ENCODE data around the gene LIPH. TPM values are rescaled to one million over a fixed set of nuclear protein-coding genes. Genes with fewer than 3 reads are reported as not detected.

LIPH gene
- total and polyA plus RNA-seq, 12 donors, result 0.07 to 11.2 (median 0.90) TPM; not detected in 1

GRCh38 chr3:185537369-185537970 lies 14.9 kb downstream of the LIPH start:
- Histone ChIP-seq H3K27me3 (no peaks in the 10 kb centered on the region), H3K27ac (no peak overlapping the region), H3K4me1 (replicated peaks in 1 of 2) (no peaks in the 10 kb centered on the region), H3K36me3 (replicated peaks in 1 of 2) (no peaks in the 10 kb centered on the region), H3K4me3 (no peak overlapping the region), H3K9me3 (replicated peaks in 1 of 3) (no peaks in the 10 kb centered on the region)
- WGBS, 4 donors, result 55 to 65% (median 60%) methylated on average over 9 of the region's 9 CpGs
- DNase-seq, result peak in 2 of 7 donors; percentile 30 to 34
- intact Hi-C loops (cut with DNase I), result no loop called here
- TF ChIP-seq, protein P1, sequence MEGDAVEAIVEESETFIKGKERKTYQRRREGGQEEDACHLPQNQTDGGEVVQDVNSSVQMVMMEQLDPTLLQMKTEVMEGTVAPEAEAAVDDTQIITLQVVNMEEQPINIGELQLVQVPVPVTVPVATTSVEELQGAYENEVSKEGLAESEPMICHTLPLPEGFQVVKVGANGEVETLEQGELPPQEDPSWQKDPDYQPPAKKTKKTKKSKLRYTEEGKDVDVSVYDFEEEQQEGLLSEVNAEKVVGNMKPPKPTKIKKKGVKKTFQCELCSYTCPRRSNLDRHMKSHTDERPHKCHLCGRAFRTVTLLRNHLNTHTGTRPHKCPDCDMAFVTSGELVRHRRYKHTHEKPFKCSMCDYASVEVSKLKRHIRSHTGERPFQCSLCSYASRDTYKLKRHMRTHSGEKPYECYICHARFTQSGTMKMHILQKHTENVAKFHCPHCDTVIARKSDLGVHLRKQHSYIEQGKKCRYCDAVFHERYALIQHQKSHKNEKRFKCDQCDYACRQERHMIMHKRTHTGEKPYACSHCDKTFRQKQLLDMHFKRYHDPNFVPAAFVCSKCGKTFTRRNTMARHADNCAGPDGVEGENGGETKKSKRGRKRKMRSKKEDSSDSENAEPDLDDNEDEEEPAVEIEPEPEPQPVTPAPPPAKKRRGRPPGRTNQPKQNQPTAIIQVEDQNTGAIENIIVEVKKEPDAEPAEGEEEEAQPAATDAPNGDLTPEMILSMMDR (IDR thresholded peaks at IDR 0.05), result no peak
- TF ChIP-seq POLR2A (IDR thresholded peaks at IDR 0.05), result no peak

- H3K36me3 ChIP-seq (replicated peaks in 1 of 2), result no peaks in the 10 kb centered on the region
- TF ChIP-seq, protein P1 (IDR thresholded peaks at IDR 0.05), result no peak
- no peak for TF ChIP-seq POLR2A (IDR thresholded peaks at IDR 0.05)
- H3K4me1 ChIP-seq (replicated peaks in 1 of 2), result no peaks in the 10 kb centered on the region
- no peaks in the 10 kb centered on the region for H3K9me3 ChIP-seq (replicated peaks in 1 of 3)
- DNase-seq, result peak in 1 of 7 donors; percentile 19
- no peaks in the 10 kb centered on the region for H3K27me3 ChIP-seq
- 81 to 91% (median 85%) methylated on average over 2 of the region's 2 CpGs for WGBS, 4 donors
- intact Hi-C loops (cut with DNase I), result no loop called here
- H3K4me3 ChIP-seq, result no peak overlapping the region
- no peak overlapping the region for H3K27ac ChIP-seq
Measured at GRCh38 chr3:185534511-185534910, 17.9 kb downstream of the LIPH start.

DNA sequence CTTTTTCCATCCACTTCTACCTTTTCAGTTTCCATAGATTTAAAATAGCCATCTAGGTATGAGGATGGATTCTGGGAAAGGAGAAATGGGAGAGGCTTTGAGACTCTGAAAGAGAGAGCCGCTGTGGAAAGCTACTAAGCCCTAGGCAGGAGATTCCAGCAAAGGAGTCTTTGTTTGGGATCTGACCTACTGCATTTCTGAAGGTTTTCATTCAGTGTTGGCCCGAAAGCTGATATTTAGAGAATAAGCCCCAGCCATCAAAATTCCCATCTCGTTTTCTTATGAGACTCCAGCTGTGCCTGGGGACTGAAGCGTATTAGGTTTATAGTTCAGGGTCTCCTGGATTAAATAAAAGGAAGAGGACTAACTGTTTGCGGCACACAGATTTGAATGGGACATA lies 19.5 kb downstream of the LIPH start:
- no peak for DNase-seq
- H3K27ac ChIP-seq, result no peak overlapping the region
- no peaks in the 10 kb centered on the region for H3K9me3 ChIP-seq (replicated peaks in 1 of 3)
- no peaks in the 10 kb centered on the region for H3K4me1 ChIP-seq (replicated peaks in 1 of 2)
- H3K36me3 ChIP-seq (replicated peaks in 1 of 2), result no peaks in the 10 kb centered on the region
- intact Hi-C loops (cut with DNase I), result no loop called here
- TF ChIP-seq, protein P1 (IDR thresholded peaks at IDR 0.05), result no peak
- TF ChIP-seq POLR2A (IDR thresholded peaks at IDR 0.05), result no peak
- H3K4me3 ChIP-seq, result no peak overlapping the region
- no peaks in the 10 kb centered on the region for H3K27me3 ChIP-seq
- 53 to 67% (median 64%) methylated on average over 5 of the region's 5 CpGs for WGBS, 4 donors

GRCh38 chr3:185530856-185531255 lies 21.5 kb downstream of the LIPH start:
- H3K4me1 ChIP-seq (replicated peaks in 1 of 2), result no peaks in the 10 kb centered on the region
- intact Hi-C loops (cut with DNase I), result no loop called here
- TF ChIP-seq, protein P1 (IDR thresholded peaks at IDR 0.05), result no peak
- TF ChIP-seq POLR2A (IDR thresholded peaks at IDR 0.05), result no peak
- no peaks in the 10 kb centered on the region for H3K27me3 ChIP-seq
- no peak overlapping the region for H3K4me3 ChIP-seq
- no peaks in the 10 kb centered on the region for H3K9me3 ChIP-seq (replicated peaks in 1 of 3)
- DNase-seq, result no peak
- no peaks in the 10 kb centered on the region for H3K36me3 ChIP-seq (replicated peaks in 1 of 2)
- 63 to 72% (median 68%) methylated on average over 5 of the region's 5 CpGs for WGBS, 4 donors
- H3K27ac ChIP-seq, result no peak overlapping the region
